Tibial nerve (tissue), 4 donors: ENCODE results near the gene RGS7.
"Not testable (repeated sequence)": the region's sequence is repeated elsewhere in the genome, so short reads cannot be mapped to it uniquely, and the experiment has no call there.

Source experiments
- CTCF ChIP-seq, 5 experiments: fragments of 200-600 bp in 3 of 5; fragments of 450-650 bp in 2 of 5; sonication (generic) in 3 of 5; IDR thresholded peaks; one replicate each; pipeline ENCODE4 v1.5.1; 2016 to 2019; ENCODE audit warnings: antibody characterized with exemption in 5 of 5, mild to moderate bottlenecking in 3 of 5, moderate library complexity in 2 of 5
- EP300 ChIP-seq, 2 donors: sonication (generic); formaldehyde crosslinking; IDR thresholded peaks; one replicate each; pipeline ENCODE4 v1.6.1; 2017; ENCODE audit warnings: antibody characterized with exemption in 2 of 2, mild to moderate bottlenecking in 1 of 2
- POLR2A ChIP-seq, 2 donors: fragments of 450-650 bp; IDR thresholded peaks; one replicate each; pipeline ENCODE4 v1.6.1; 2017; ENCODE audit warnings: antibody characterized with exemption in 2 of 2, mild to moderate bottlenecking in 2 of 2, moderate library complexity in 2 of 2

- not testable (repeated sequence) for TF ChIP-seq CTCF, EP300, POLR2A (IDR thresholded peaks at IDR 0.05)
These were observed 215.4 kb downstream of the RGS7 start for GRCh38 chr1:241141646-241142045.
